Measurements from ENCODE around the gene XRN1. TPM values are rescaled to one million over a fixed set of nuclear protein-coding genes. Genes with fewer than 3 reads are reported as not detected.

Gene XRN1
- total RNA-seq, 1 experiment from 2014 or later, result 45.3 TPM

GRCh38 chr3:142273501-142273900, 174.3 kb downstream of the XRN1 start:
- Histone ChIP-seq H2AFZ (no peak overlapping the region), H3K27me3 (ENCODE audit: insufficient read depth, low read depth) (no peaks in the 10 kb centered on the region), H3K4me3 (no peak overlapping the region), H3F3A (ENCODE audit: insufficient read depth, low read depth) (peaks cover 10% of the 10 kb centered on the region), H4K20me1 (ENCODE audit: insufficient read depth) (no peaks in the 10 kb centered on the region), H3K4me1 (replicated peaks; ENCODE audit: insufficient read depth) (peaks cover 30% of the 10 kb centered on the region), H3K4me2 (no peak overlapping the region), H3K79me2 (ENCODE audit: low read depth) (no peaks in the 10 kb centered on the region), H3K9me3 (ENCODE audit: insufficient read depth, low read depth) (no peaks in the 10 kb centered on the region), H3K27ac (no peak overlapping the region), H3K9me2 (ENCODE audit: insufficient read depth) (no peaks in the 10 kb centered on the region), H3K36me3 (ENCODE audit: low read depth) (no peaks in the 10 kb centered on the region)
- TF ChIP-seq EZH2 (IDR thresholded peaks at IDR 0.05; ENCODE audit: low read depth) (no peak), CTCF (conservative IDR thresholded peaks at IDR 0.05) (no peak)
- CTCF ChIA-PET, result no interaction called here
- POLR2A ChIA-PET (ENCODE audit: unreplicated experiment), result no interaction called here
- intact Hi-C loops (cut with micrococcal nuclease; ENCODE audit: unreplicated experiment), result no loop called here
- DNase-seq, result no peak
- BruUV-seq (replicated peaks), result no TSS peak

GRCh38 chr3:142272200-142272891, 175.5 kb downstream of the XRN1 start:
- TF ChIP-seq EZH2 (IDR thresholded peaks at IDR 0.05; ENCODE audit: low read depth) (no peak), CTCF (conservative IDR thresholded peaks at IDR 0.05) (no peak)
- no peaks in the 10 kb centered on the region for H4K20me1 ChIP-seq (ENCODE audit: insufficient read depth)
- H3K36me3 ChIP-seq (ENCODE audit: low read depth), result no peaks in the 10 kb centered on the region
- DNase-seq, result peak; percentile 8 to 45
- ChIA-PET CTCF (interaction anchor here (0.6 to 0.7 kb wide), 2 partner anchors 362 to 397 kb away, joined by 4 to 6 read pairs; no protein-coding TSS in a partner anchor), POLR2A (ENCODE audit: unreplicated experiment) (no interaction called here)
- H3K4me3 ChIP-seq, result no peak overlapping the region
- no peaks in the 10 kb centered on the region for H3K27me3 ChIP-seq (ENCODE audit: insufficient read depth, low read depth)
- no TSS peak for BruUV-seq (replicated peaks)
- intact Hi-C loops (cut with micrococcal nuclease; ENCODE audit: unreplicated experiment), result loop anchor here (1.0 kb wide), 1 partner anchor 47 kb away; the partner anchor contains the start of gene GK5
- H3F3A ChIP-seq (ENCODE audit: insufficient read depth, low read depth), result peaks cover 10% of the 10 kb centered on the region
- H3K4me2 ChIP-seq, result no peak overlapping the region
- H2AFZ ChIP-seq, result no peak overlapping the region
- no peaks in the 10 kb centered on the region for H3K79me2 ChIP-seq (ENCODE audit: low read depth)
- no peaks in the 10 kb centered on the region for H3K9me2 ChIP-seq (ENCODE audit: insufficient read depth)
- no peaks in the 10 kb centered on the region for H3K9me3 ChIP-seq (ENCODE audit: insufficient read depth, low read depth)
- peaks cover 30% of the 10 kb centered on the region for H3K4me1 ChIP-seq (replicated peaks; ENCODE audit: insufficient read depth)
- H3K27ac ChIP-seq, result no peak overlapping the region

GRCh38 chr3:142270407-142270806, 177.4 kb downstream of the XRN1 start:
- CTCF ChIA-PET, result interaction anchor here (0.8 kb wide), 1 partner anchor 241 kb away, joined by 5 read pairs; no protein-coding TSS in a partner anchor
- Histone ChIP-seq H3K4me3 (no peak overlapping the region), H4K20me1 (ENCODE audit: insufficient read depth) (no peaks in the 10 kb centered on the region), H3K4me2 (no peak overlapping the region), H3F3A (ENCODE audit: insufficient read depth, low read depth) (peaks cover under 1% of the 10 kb centered on the region; the same call in 1 of the 2 replicates), H3K4me1 (replicated peaks; ENCODE audit: insufficient read depth) (peaks cover 13% of the 10 kb centered on the region), H3K27ac (no peak overlapping the region), H3K79me2 (ENCODE audit: low read depth) (no peaks in the 10 kb centered on the region), H3K36me3 (ENCODE audit: low read depth) (no peaks in the 10 kb centered on the region), H3K27me3 (ENCODE audit: insufficient read depth, low read depth) (no peaks in the 10 kb centered on the region), H3K9me3 (ENCODE audit: insufficient read depth, low read depth) (no peaks in the 10 kb centered on the region), H2AFZ (no peak overlapping the region), H3K9me2 (ENCODE audit: insufficient read depth) (no peaks in the 10 kb centered on the region)
- intact Hi-C loops (cut with micrococcal nuclease; ENCODE audit: unreplicated experiment), result no loop called here
- POLR2A ChIA-PET (ENCODE audit: unreplicated experiment), result no interaction called here
- TF ChIP-seq EZH2 (IDR thresholded peaks at IDR 0.05; ENCODE audit: low read depth) (no peak), CTCF (conservative IDR thresholded peaks at IDR 0.05) (no peak)
- DNase-seq, result no peak
- no TSS peak for BruUV-seq (replicated peaks)

Measured in PC-9 (cell line).